NCI-H1105 treated with DMSO at 0.1 percent for 48 hours (cell line): ENCODE data around the gene KRTAP12-2.
"Not testable (repeated sequence)": the region's sequence is repeated elsewhere in the genome, so short reads cannot be mapped to it uniquely, and the experiment has no call there.

Source experiments
- DNase-seq: peaks from one replicate; lab custom pipeline; 2025; lab: John Stamatoyannopoulos, UW

The KRTAP12-2 gene

GRCh38 chr21:44702111-44702972 lies 35.6 kb upstream of the KRTAP12-2 start:
- DNase-seq, result no peak

DNA sequence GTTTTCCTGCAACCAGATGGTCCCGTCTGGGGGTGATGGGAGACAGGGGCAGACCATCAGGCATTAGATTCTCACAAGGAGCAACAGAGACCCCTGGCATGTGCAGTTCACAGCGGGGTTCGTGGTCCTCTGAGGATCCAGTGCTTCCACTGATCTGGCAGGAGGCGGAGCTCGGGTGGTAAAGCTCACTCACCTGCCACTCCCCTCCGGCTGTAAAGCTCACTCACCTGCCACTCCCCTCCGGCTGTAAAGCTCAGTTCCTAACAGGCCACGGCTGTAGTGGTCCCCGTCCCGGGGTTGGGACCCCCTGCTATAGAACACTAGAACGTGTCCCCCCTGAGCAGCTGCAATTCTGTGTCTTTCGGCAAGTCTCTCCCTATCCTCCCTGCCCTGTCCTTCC lies 34.8 kb upstream of the KRTAP12-2 start:
- no peak for DNase-seq

- no peak for DNase-seq
Observed at GRCh38 chr21:44701023-44701400, 34.3 kb upstream of the KRTAP12-2 start.

DNA sequence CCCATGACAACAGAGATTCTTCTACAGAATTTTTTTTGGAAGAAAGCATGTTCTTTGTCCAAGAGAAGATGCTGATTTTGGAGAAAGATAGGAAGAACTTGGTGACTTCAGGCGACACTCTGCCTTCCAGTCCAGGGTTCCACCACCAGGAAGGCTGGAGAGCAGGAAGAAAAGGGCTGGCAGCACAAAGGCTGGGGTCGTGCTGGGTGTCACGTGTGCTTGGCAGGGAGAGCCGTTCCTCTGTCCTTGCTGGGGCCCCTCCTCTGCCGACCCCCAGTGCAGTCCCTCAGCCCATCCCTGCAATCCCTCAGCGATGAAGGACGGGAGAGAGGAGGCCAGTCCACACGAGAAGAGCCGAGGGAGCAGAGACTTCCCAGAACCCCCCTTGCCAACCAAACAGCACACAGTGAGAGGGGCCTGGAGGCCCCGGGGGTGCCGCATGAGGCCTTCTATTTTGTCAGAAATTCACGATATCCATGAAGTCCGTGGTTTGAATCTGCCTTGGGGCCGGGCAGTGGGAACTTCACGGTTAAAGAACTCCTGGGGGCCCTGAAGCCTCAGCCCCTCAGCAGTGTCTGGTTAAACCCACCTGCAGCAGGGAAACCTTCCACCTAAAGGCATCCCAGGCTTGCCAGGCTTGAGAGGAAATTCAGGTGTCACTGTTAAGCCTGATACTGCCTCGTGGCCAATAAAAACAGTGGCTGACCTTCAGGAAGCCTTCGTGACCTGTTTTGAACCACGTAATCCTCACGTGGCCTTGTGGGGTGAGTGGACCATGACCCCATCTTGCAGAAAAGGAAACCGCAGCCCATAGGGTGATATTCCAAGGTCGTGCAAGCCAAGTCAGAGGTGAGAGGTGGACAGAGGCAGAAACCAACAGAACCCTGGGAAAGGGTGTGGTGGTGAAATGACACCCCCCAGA lies 33.6 kb upstream of the KRTAP12-2 start:
- no peak for DNase-seq

DNA sequence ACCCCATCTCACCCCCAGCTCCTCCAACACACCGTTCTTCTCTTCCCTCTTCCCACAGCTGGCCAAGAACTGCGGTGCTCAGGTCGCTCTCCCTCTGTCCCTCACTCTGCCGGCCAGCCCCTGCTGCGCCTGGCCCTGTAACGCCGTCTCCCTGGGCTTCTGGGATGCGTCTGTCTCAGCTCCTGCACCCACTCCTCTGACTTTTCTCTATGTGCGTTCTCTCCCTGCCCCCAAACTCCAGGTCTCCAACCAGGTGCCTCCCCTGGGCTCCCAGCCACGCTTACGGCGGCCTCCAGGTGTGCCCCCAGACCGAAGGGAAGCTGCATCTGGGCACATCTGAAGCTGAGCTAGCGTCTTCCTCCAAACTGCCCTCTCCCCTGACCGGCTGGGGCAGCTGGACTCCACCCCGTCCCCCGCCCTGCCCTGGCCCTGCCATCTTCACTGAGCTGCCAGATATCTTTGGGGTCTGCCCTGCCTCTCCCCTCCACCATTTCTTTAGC lies 32.8 kb upstream of the KRTAP12-2 start:
- no peak for DNase-seq

GRCh38 chr21:44697811-44698734 lies 31.3 kb upstream of the KRTAP12-2 start:
- no peak for DNase-seq

GRCh38 chr21:44697172-44697810 lies 30.6 kb upstream of the KRTAP12-2 start, which contains the start of gene KRTAP10-12:
Gene KRTAP10-12, plus strand, starts transcription at chr21:44697172. Its CDS starts 30 bp downstream, at chr21:44697202.
- DNase-seq, result not testable (repeated sequence)

- DNase-seq, result no peak
Observed at GRCh38 chr21:44696572-44696971, 29.8 kb upstream of the KRTAP12-2 start.

- no peak for DNase-seq
Observed at GRCh38 chr21:44695641-44696040, 28.9 kb upstream of the KRTAP12-2 start.

- no peak for DNase-seq
Observed at GRCh38 chr21:44695184-44695583, 28.5 kb upstream of the KRTAP12-2 start.

GRCh38 chr21:44694776-44695175 lies 28.0 kb upstream of the KRTAP12-2 start:
- no peak for DNase-seq

- DNase-seq, result no peak
Observed at GRCh38 chr21:44692798-44693512, 26.2 kb upstream of the KRTAP12-2 start.

DNA sequence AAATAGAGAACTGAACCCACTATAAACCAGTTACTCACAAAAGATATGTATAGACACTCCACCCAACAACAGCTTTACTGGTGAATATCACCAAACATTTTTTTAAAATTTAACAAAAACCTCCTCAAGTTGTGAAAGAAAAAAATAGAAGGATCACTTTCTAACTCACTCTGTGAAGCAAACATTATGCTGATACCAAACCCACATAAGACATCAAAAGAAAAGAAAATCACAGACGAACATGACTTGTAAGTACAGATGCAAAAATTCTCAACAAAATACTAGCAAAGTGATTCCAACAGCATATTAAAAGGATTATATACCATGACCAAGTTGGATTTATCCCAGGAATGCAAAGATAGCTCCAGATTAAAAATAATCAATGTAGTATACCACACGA lies 25.0 kb upstream of the KRTAP12-2 start:
- DNase-seq, result no peak

- DNase-seq, result not testable (repeated sequence)
Observed at GRCh38 chr21:44689740-44690139, 23.0 kb upstream of the KRTAP12-2 start.

DNA sequence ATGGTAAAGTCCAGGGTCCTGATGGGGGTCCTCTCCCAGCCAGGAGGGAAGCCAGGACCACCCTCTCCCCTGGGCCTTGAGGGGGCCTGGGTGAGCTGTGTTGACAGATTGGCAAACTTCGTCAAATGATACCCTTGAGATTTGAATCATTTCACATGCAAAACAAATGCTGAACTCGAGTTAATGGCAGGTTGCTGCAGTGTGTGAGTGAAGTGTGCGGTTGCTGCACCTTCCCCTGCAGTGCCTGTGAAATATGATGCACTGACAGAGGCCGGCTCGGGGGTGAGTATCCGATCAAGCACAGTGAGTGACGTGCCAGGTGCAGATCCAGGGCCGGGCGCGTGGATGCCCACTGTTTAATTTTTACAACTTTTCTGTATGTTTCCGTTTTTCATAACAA lies 20.9 kb upstream of the KRTAP12-2 start:
- no peak for DNase-seq

GRCh38 chr21:44686843-44687561 lies 20.3 kb upstream of the KRTAP12-2 start:
- DNase-seq, result no peak

- DNase-seq, result no peak
Observed at GRCh38 chr21:44686000-44686781, 19.5 kb upstream of the KRTAP12-2 start.

- not testable (repeated sequence) for DNase-seq
Observed at GRCh38 chr21:44685050-44685449, 18.3 kb upstream of the KRTAP12-2 start.

- DNase-seq, result no peak
Observed at GRCh38 chr21:44684483-44684882, 17.8 kb upstream of the KRTAP12-2 start.
